ENCODE data around the gene FASN.
A peak's percentile ranks its signal among the peaks of the same experiment; 100 is the strongest.

FASN gene

GRCh38 chr17:82030470-82031302 is 67.3 kb downstream of the FASN start:
- Histone ChIP-seq H3K4me2 (ENCODE audit: low read length) (peak overlapping the region; percentile 69), H2AFZ (ENCODE audit: low read depth, low read length) (no peak overlapping the region), H3K27ac (ENCODE audit: low read length) (no peak overlapping the region)

DNA sequence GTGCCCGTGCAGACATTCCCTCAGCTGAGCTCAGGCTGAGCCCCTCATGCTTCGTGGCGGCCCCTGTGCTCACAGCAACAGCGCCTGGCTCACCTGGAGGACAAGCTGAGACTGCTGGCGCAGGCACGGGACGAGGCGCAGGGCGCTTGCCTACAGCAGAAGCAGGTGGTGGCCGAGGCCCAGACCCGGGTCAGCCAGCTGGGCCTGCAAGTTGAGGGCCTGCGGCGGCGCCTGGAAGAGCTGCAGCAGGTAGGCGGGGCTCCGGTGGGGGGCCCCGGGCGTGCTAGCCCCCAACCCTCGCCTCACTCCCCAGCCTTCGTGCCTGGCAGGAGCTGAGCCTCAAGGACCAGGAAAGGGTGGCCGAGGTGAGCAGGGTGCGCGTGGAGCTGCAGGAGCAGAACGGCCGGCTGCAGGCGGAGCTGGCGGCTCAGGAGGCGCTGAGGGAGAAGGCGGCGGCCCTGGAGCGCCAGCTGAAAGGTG is 68.0 kb downstream of the FASN start:
- Histone ChIP-seq H3K27ac (ENCODE audit: low read length) (no peak overlapping the region), H3K9me3 (ENCODE audit: insufficient read depth, low read length) (no peaks in the 10 kb centered on the region), H2AFZ (ENCODE audit: low read depth, low read length) (no peak overlapping the region), H3K4me1 (ENCODE audit: low read length) (peaks cover 22% of the 10 kb centered on the region), H3K4me3 (ENCODE audit: low read length) (no peak overlapping the region), H3K4me2 (ENCODE audit: low read length) (no peak overlapping the region; the same call in 1 of the 2 replicates), H3K27me3 (ENCODE audit: low read depth, low read length) (no peaks in the 10 kb centered on the region), H3K9ac (ENCODE audit: low read length) (no peak overlapping the region), H3K36me3 (replicated peaks; ENCODE audit: low read depth, low read length) (no peaks in the 10 kb centered on the region), H3K79me2 (ENCODE audit: low read length) (no peaks in the 10 kb centered on the region), H4K20me1 (ENCODE audit: insufficient read depth, low read length) (no peaks in the 10 kb centered on the region)
- TF ChIP-seq CTCF (IDR thresholded peaks at IDR 0.05; ENCODE audit: low read depth, low read length) (no peak), EZH2phosphoT487 (IDR thresholded peaks at IDR 0.05; ENCODE audit: low read depth) (no peak)

More at GRCh38 chr17:82030470-82031302, 67.3 kb downstream of the FASN start:
- Histone ChIP-seq H3K79me2 (ENCODE audit: low read length) (no peaks in the 10 kb centered on the region), H3K9ac (ENCODE audit: low read length) (peak overlapping the region; percentile 8; the same call in 1 of the 2 replicates), H3K9me3 (ENCODE audit: insufficient read depth, low read length) (no peaks in the 10 kb centered on the region), H4K20me1 (ENCODE audit: insufficient read depth, low read length) (no peaks in the 10 kb centered on the region), H3K36me3 (replicated peaks; ENCODE audit: low read depth, low read length) (peaks cover 1% of the 10 kb centered on the region), H3K4me3 (ENCODE audit: low read length) (peak overlapping the region; percentile 73), H3K4me1 (ENCODE audit: low read length) (peaks cover 22% of the 10 kb centered on the region), H3K27me3 (ENCODE audit: low read depth, low read length) (no peaks in the 10 kb centered on the region)
- no peak for TF ChIP-seq EZH2phosphoT487 (IDR thresholded peaks at IDR 0.05; ENCODE audit: low read depth)
- TF ChIP-seq CTCF (IDR thresholded peaks at IDR 0.05; ENCODE audit: low read depth, low read length) = peak; percentile 54

DNA sequence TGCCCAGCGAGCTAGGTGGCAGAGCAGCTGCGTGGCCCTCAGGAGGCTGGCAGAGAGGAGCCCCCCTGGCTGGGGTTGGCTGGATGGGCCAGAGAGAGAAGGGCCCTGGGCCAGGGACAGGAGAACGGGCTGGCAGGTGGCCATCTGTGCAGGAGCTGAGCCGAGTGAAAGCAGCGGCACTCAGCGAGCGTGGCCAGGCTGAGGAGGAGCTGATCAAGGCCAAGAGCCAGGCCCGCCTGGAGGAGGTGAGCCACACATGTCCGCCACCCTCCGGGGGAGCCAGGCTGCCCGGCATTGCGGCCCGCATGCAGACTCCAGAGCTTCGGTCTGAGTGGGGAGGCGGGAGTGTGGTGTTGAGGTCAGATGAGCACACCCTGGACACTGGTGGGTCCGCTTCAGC is 68.6 kb downstream of the FASN start:
- no peaks in the 10 kb centered on the region for H4K20me1 ChIP-seq (ENCODE audit: insufficient read depth, low read length)
- H3K9me3 ChIP-seq (ENCODE audit: insufficient read depth, low read length) = no peaks in the 10 kb centered on the region
- no peak for TF ChIP-seq EZH2phosphoT487 (IDR thresholded peaks at IDR 0.05; ENCODE audit: low read depth)
- no peak for TF ChIP-seq CTCF (IDR thresholded peaks at IDR 0.05; ENCODE audit: low read depth, low read length)
- H3K27ac ChIP-seq (ENCODE audit: low read length) = no peak overlapping the region
- H3K9ac ChIP-seq (ENCODE audit: low read length) = no peak overlapping the region
- H3K27me3 ChIP-seq (ENCODE audit: low read depth, low read length) = no peaks in the 10 kb centered on the region
- H3K4me3 ChIP-seq (ENCODE audit: low read length) = no peak overlapping the region
- H3K4me2 ChIP-seq (ENCODE audit: low read length) = no peak overlapping the region
- peaks cover 24% of the 10 kb centered on the region for H3K4me1 ChIP-seq (ENCODE audit: low read length)
- H3K36me3 ChIP-seq (replicated peaks; ENCODE audit: low read depth, low read length) = no peaks in the 10 kb centered on the region
- H2AFZ ChIP-seq (ENCODE audit: low read depth, low read length) = no peak overlapping the region
- H3K79me2 ChIP-seq (ENCODE audit: low read length) = no peaks in the 10 kb centered on the region

DNA sequence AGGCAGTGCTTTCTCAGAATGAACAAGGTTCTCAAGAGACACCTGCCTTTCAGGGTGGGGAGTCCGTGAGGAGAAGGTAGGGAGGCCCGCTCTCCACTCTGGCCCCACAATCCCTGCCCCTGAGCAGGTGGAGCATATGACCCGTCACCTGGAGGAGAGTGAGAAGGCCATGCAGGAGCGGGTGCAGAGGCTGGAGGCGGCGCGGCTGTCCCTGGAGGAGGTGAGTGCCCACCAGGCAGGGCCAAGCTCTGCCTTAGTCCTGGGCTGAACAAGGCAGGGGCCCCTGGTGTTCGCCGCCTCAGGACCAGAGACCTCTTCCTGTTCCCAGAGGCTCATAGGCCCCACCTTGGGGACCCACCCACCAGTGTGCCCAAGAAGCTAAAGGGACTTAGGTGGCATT is 69.1 kb downstream of the FASN start:
- H3K4me1 ChIP-seq (ENCODE audit: low read length) = peaks cover 28% of the 10 kb centered on the region
- no peaks in the 10 kb centered on the region for H3K79me2 ChIP-seq (ENCODE audit: low read length)
- no peak overlapping the region for H3K4me2 ChIP-seq (ENCODE audit: low read length)
- H4K20me1 ChIP-seq (ENCODE audit: insufficient read depth, low read length) = no peaks in the 10 kb centered on the region
- no peak overlapping the region for H3K27ac ChIP-seq (ENCODE audit: low read length)
- H3K4me3 ChIP-seq (ENCODE audit: low read length) = no peak overlapping the region
- no peaks in the 10 kb centered on the region for H3K27me3 ChIP-seq (ENCODE audit: low read depth, low read length)
- H3K36me3 ChIP-seq (replicated peaks; ENCODE audit: low read depth, low read length) = no peaks in the 10 kb centered on the region
- H3K9ac ChIP-seq (ENCODE audit: low read length) = no peak overlapping the region
- TF ChIP-seq CTCF (IDR thresholded peaks at IDR 0.05; ENCODE audit: low read depth, low read length) (no peak), EZH2phosphoT487 (IDR thresholded peaks at IDR 0.05; ENCODE audit: low read depth) (no peak)
- H3K9me3 ChIP-seq (ENCODE audit: insufficient read depth, low read length) = no peaks in the 10 kb centered on the region
- no peak overlapping the region for H2AFZ ChIP-seq (ENCODE audit: low read depth, low read length)
